ENCODE data around the gene PUSL1. TPM values are rescaled to one million over a fixed set of nuclear protein-coding genes. Genes with fewer than 3 reads are reported as not detected.

The PUSL1 gene
- total and polyA plus RNA-seq, 2 of the 13 experiments (the other 11 are each of a cell fraction or from before 2014, with no cell fraction given), result 8.3 to 22.2 TPM

- TF ChIP-seq MYC (CRISPR knock-in tag; IDR thresholded peaks at IDR 0.05; ENCODE audit: borderline replicate concordance) (peak; percentile 62; the same call in 1 of the 2 replicates), ZFP41 (CRISPR knock-in tag; IDR thresholded peaks at IDR 0.05; ENCODE audit: borderline replicate concordance) (no peak), FOXJ3 (CRISPR knock-in tag; IDR thresholded peaks at IDR 0.05; ENCODE audit: borderline replicate concordance) (no peak), HMGXB4 (CRISPR knock-in tag; IDR thresholded peaks at IDR 0.05; ENCODE audit: borderline replicate concordance in 1 of 2, low read depth in 1 of 2) (peak; percentile 53 to 88; a peak in 3 of 4 replicates), HINFP (CRISPR knock-in tag; IDR thresholded peaks at IDR 0.05; ENCODE audit: low read depth) (0 out of 2 replicates have a peak, but pooled peaks have one; percentile 24), AKAP8 (CRISPR knock-in tag; IDR thresholded peaks at IDR 0.05) (peak; percentile 18; the same call in 1 of the 2 replicates), HOMEZ (CRISPR knock-in tag; IDR thresholded peaks at IDR 0.05; ENCODE audit: low read depth) (peak; percentile 65; the same call in 1 of the 2 replicates), HOXD1 (CRISPR knock-in tag; IDR thresholded peaks at IDR 0.05) (no peak), POLR2AphosphoS5 (IDR thresholded peaks at IDR 0.05; ENCODE audit: low read depth, low read length) (peak; percentile 24; the same call in 1 of the 2 replicates), ZNF235 (CRISPR knock-in tag; IDR thresholded peaks at IDR 0.05; ENCODE audit: borderline replicate concordance) (0 out of 2 replicates have a peak, but pooled peaks have one; percentile 66), EEA1 (CRISPR knock-in tag; IDR thresholded peaks at IDR 0.05; ENCODE audit: borderline replicate concordance) (no peak), ZNF350 (CRISPR knock-in tag; IDR thresholded peaks at IDR 0.05; ENCODE audit: borderline replicate concordance, low read depth) (peak; percentile 47; the same call in 1 of the 2 replicates), SALL1 (CRISPR knock-in tag; IDR thresholded peaks at IDR 0.05) (peak; percentile 11; the same call in 1 of the 2 replicates), ZNF3 (CRISPR knock-in tag; IDR thresholded peaks at IDR 0.05) (no peak), NR2C2 (CRISPR knock-in tag; IDR thresholded peaks at IDR 0.05; ENCODE audit: borderline replicate concordance) (0 out of 2 replicates have a peak, but pooled peaks have one; percentile 29)
- TF ChIP-seq, protein P1, sequence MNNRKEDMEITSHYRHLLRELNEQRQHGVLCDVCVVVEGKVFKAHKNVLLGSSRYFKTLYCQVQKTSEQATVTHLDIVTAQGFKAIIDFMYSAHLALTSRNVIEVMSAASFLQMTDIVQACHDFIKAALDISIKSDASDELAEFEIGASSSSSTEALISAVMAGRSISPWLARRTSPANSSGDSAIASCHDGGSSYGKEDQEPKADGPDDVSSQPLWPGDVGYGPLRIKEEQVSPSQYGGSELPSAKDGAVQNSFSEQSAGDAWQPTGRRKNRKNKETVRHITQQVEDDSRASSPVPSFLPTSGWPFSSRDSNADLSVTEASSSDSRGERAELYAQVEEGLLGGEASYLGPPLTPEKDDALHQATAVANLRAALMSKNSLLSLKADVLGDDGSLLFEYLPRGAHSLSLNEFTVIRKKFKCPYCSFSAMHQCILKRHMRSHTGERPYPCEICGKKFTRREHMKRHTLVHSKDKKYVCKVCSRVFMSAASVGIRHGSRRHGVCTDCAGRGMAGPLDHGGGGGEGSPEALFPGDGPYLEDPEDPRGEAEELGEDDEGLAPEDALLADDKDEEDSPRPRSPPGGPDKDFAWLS (CRISPR knock-in tag; IDR thresholded peaks at IDR 0.05; ENCODE audit: borderline replicate concordance), result no peak
- TF ChIP-seq, protein P2, sequence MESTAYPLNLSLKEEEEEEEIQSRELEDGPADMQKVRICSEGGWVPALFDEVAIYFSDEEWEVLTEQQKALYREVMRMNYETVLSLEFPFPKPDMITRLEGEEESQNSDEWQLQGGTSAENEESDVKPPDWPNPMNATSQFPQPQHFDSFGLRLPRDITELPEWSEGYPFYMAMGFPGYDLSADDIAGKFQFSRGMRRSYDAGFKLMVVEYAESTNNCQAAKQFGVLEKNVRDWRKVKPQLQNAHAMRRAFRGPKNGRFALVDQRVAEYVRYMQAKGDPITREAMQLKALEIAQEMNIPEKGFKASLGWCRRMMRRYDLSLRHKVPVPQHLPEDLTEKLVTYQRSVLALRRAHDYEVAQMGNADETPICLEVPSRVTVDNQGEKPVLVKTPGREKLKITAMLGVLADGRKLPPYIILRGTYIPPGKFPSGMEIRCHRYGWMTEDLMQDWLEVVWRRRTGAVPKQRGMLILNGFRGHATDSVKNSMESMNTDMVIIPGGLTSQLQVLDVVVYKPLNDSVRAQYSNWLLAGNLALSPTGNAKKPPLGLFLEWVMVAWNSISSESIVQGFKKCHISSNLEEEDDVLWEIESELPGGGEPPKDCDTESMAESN (CRISPR knock-in tag; conservative IDR thresholded peaks at IDR 0.05), result 0 out of 2 replicates have a peak, but pooled peaks have one; percentile 12
Observed at GRCh38 chr1:1347663-1348419, 39.4 kb downstream of the PUSL1 start (continued).

All from HepG2 (cell line).